Heart right ventricle (tissue), 16 donors: ENCODE results near the gene SLC2A5. TPM values are rescaled to one million over a fixed set of nuclear protein-coding genes. Genes with fewer than 3 reads are reported as not detected.
"Not testable (repeated sequence)": the region's sequence is repeated elsewhere in the genome, so short reads cannot be mapped to it uniquely, and the experiment has no call there.

Experiments
- ATAC-seq, 8 donors: fragments of 200-7000 bp; cut with Tn5 transposase; one replicate each; pipeline ENCODE4 v1.9.1; 2020; ENCODE audit warnings: mild to moderate bottlenecking in 8 of 8, moderate library complexity in 8 of 8, moderate number of reproducible peaks in 1 of 8
- DNase-seq, 2 donors: peaks; one replicate each; pipeline ENCODE4 v3.0.0-alpha.2; 2020
- H3K27ac ChIP-seq, 10 donors: fragments of 200-600 bp; sonication (generic) in 2 of 10; one replicate each; pipeline versions ENCODE4 v1.5.0 to v1.8.0; 2020 to 2022; ENCODE audit warnings: mild to moderate bottlenecking in 3 of 10
- H3K27me3 ChIP-seq, 7 donors: fragments of 200-600 bp; one replicate each; pipeline ENCODE4 v1.8.0; 2021 to 2022; ENCODE audit warnings: mild to moderate bottlenecking in 2 of 7
- H3K36me3 ChIP-seq, 9 donors: fragments of 200-600 bp; sonication (generic) in 1 of 9; one replicate each; pipeline versions ENCODE4 v1.5.0 to v1.8.0; 2020 to 2022; ENCODE audit warnings: mild to moderate bottlenecking in 2 of 9
- H3K4me1 ChIP-seq, 9 donors: fragments of 200-600 bp; sonication (generic) in 1 of 9; one replicate each; pipeline versions ENCODE4 v1.5.0 to v1.8.0; 2020 to 2022; ENCODE audit warnings: mild to moderate bottlenecking in 4 of 9
- H3K4me3 ChIP-seq, 10 donors: fragments of 200-600 bp; sonication (generic) in 2 of 10; one replicate each; pipeline versions ENCODE4 v1.5.0 to v1.8.0; 2020 to 2022; ENCODE audit warnings: mild to moderate bottlenecking in 7 of 10, moderate library complexity in 2 of 10
- H3K9me3 ChIP-seq, 11 donors: fragments of 200-600 bp in 10 of 11; sonication (generic) in 2 of 11; one replicate each; pipeline versions ENCODE4 v1.5.0 to v1.8.0; 2013 to 2022; ENCODE audit warnings: mild to moderate bottlenecking in 2 of 11, control low read depth in 1 of 11, moderate library complexity in 1 of 11
- WGBS, 2 donors: extraction: QIAGEN DNeasy Blood & Tissue Kit; methylation state at CpG; one replicate each; pipeline ENCODE4 v1.1.7; 2013; ENCODE audit warnings: inconsistent platforms in 1 of 2; 5-methylcytosine and 5-hydroxymethylcytosine counted together
- intact Hi-C, 10 donors: fragments of 100-400 bp; cut with DNase I; formaldehyde crosslinking; loops; one replicate each; pipeline versions ENCODE4 v1.11.1 to v1.14.2; 2022
- polyA plus RNA-seq, 2 donors: library from polyadenylated mRNA; stranded (reverse); fragments of 200-250 nt; gene quantifications; one replicate each; pipeline ENCODE4 v1.2.3, GENCODE V29; 2013
- total RNA-seq, 10 donors: library from RNA; stranded (reverse); fragmentation: NEBNext Ultra II Directional in 3 of 10; extraction: Animal tissue kit (Norgen Biotek cat#: 25700) in 3 of 10; gene quantifications; one replicate each; pipeline versions ENCODE4 v1.2.1 to v1.2.4, GENCODE V29; 2021 to 2023
- TF ChIP-seq, protein P1 (sequence below), 9 donors: fragments of 200-600 bp; sonication (generic) in 2 of 9; IDR thresholded peaks; one replicate each; pipeline versions ENCODE4 v1.5.0 to v1.8.0; 2021 to 2022; ENCODE audit warnings: antibody characterized with exemption in 9 of 9, mild to moderate bottlenecking in 5 of 9, moderate library complexity in 1 of 9
- donor health status: Arrhythmogenic right ventricular cardiomyopathy.
- donor health status: ischemic (EF 13 %, LVEDD 7.1; RV severe dilation, severe dysfunction).
- donor health status: healthy with polysubstance abuse.
- donor health status: DM: no; HTN: yes; CAD: no.
- donor health status: DM: no; HTN: no; CAD: no.
- donor health status: ischemic (EF 25% LVEDD 6.9; RV normal size, moderate dysfunction).
- donor health status: ischemic (EF 25% LVEDD 5.7; RV mildly dilated, moderate dysfunction).
- donor health status: healthy.
- donor health status: DM: yes; HTN: yes; CAD: no.
- donor health status: Ischemic cardiomyopathy.
- donor health status: ischemic (EF 35%, LVEDD 5.7; RV mildly dilated, moderate dysfunction).
- donor health status: nonischemic (EF 11% LVEDD 7.7; RV severe dilation, severe dysfunction).
- donor health status: DM: yes; HTN: yes; CAD: no.
- donor health status: PGD.
- donor health status: ischemic (EF 29% LVEDD 5.4; RV normal size, mild dysfunction).
- donor health status: nonischemic (EF 23%, LVEDD 6.1; RV moderate dilation, normal function).

The SLC2A5 gene
- total and polyA plus RNA-seq, 12 donors: 0.39 to 15.6 (median 3.8) TPM

DNA sequence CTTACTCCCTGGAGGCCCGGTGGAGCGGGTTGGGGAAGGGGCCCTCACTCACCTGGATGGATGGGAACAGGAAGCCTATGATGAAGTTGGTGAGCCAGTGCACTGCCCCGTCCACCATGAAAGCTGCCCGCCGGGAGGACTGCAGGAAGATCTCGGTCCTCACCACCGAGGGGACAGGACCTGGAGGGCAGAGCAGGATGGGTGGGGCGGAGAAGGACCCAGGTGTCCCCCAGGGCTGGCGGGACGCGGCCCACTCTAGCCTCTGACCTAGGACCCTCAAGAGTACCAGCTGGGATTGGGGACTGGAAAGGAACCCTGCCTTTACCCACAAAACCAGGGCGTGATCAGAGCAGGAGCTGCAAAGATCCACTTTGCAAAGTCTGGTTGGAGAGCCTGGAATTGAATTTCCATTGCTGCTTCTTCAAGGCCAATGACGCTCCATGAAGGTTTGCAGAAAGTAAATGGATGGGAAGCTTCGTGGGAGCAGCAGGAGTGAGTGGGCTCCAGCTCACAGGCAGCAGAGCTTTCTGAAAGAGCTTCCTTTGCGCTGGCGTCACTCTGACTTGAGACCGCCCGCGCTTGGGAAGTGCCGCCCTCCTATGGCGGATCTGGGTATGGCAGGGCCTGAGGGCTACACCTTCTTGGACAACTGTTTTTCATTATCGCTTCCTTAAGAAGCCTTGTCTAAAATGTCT lies 64.6 kb downstream of the SLC2A5 start:
- Histone ChIP-seq H3K4me1 (peaks cover 0 to 8% (median 0%) of the 10 kb centered on the region in 9 donors), H3K27me3 (no peaks in the 10 kb centered on the region), H3K9me3 (no peaks in the 10 kb centered on the region), H3K27ac (no peak overlapping the region), H3K36me3 (no peaks in the 10 kb centered on the region), H3K4me3 (no peak overlapping the region)
- ATAC-seq (peak; percentile 7 to 88 (median 81)), DNase-seq (peak; percentile 71 to 82)
- 52% methylated on average over 22 of the region's 22 CpGs for WGBS, 2 donors
- intact Hi-C loops: loop anchor here in 9 of 10 donors (1.0 to 10.0 kb wide), 6 partner anchors 78 to 190 kb away; no protein-coding TSS in a partner anchor
- TF ChIP-seq, protein P1, sequence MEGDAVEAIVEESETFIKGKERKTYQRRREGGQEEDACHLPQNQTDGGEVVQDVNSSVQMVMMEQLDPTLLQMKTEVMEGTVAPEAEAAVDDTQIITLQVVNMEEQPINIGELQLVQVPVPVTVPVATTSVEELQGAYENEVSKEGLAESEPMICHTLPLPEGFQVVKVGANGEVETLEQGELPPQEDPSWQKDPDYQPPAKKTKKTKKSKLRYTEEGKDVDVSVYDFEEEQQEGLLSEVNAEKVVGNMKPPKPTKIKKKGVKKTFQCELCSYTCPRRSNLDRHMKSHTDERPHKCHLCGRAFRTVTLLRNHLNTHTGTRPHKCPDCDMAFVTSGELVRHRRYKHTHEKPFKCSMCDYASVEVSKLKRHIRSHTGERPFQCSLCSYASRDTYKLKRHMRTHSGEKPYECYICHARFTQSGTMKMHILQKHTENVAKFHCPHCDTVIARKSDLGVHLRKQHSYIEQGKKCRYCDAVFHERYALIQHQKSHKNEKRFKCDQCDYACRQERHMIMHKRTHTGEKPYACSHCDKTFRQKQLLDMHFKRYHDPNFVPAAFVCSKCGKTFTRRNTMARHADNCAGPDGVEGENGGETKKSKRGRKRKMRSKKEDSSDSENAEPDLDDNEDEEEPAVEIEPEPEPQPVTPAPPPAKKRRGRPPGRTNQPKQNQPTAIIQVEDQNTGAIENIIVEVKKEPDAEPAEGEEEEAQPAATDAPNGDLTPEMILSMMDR (IDR thresholded peaks at IDR 0.05): peak; percentile 75 to 98 (median 96)

DNA sequence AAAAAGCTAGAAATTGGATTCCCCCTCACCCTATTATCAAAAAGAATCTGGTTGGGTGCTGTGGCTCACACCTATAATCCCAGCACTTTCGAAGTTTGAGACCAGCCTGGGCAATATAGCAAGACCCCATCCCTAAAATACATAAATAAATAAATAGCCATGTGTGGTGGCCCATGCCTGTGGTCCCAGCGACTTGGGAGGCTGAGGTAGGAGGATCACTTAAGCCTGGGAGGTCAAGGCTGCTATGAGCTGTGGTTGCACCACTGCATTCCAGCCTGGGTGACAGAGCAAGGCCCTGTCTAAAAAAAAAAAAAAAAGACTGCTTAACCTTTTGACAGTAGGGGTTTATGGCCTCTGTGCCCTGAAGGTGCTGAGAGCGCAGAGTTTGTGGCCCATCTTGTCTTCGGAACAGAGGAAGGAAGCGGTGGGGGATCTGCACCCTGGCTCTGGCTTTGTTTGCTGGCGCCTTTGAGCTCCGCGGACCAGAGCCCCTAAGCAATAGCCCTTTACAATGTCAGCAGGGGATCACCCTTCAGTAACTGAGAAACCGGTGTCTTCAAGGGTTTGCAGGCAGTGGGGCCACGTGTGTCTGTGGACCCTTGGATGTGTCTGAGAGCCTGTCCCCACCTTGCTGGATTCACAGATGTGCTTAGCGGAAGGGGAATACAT lies 65.3 kb downstream of the SLC2A5 start:
- WGBS, 2 donors: 86 to 87% methylated on average over 11 of the region's 11 CpGs
- intact Hi-C loops: loop anchor here in 4 of 10 donors (5.0 to 10.0 kb wide), 3 partner anchors 77 to 191 kb away; no protein-coding TSS in a partner anchor

DNA sequence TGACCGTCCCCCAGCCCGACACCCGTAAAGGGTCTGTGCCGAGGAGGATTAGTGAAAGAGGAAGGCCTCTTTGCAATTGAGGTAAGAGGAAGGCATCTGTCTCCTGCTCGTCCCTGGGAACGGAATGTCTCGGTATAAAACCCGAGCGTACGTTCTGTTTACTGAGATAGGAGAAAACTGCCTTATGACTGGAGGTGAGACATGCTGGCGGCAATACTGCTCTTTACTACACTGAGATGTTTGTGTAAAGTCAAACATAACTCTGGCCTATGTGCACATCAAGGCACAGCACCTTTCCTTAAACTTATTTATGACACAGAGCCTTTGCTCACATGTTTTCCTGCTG lies 67.2 kb downstream of the SLC2A5 start:
- H3K27me3 ChIP-seq, H3K9me3 ChIP-seq, H3K4me1 ChIP-seq, ATAC-seq, H3K4me3 ChIP-seq, H3K36me3 ChIP-seq, DNase-seq, H3K27ac ChIP-seq: not testable (repeated sequence)
- intact Hi-C loops: loop anchor here in 4 of 10 donors (5.0 to 10.0 kb wide), 3 partner anchors 75 to 193 kb away; no protein-coding TSS in a partner anchor
- WGBS, 2 donors: 87 to 91% methylated on average over 11 of the region's 11 CpGs

More for the DNA sequence above, 65.3 kb downstream of the SLC2A5 start:
- TF ChIP-seq, protein P1 (IDR thresholded peaks at IDR 0.05): no peak
- Histone ChIP-seq H3K27ac (no peak overlapping the region), H3K4me3 (no peak overlapping the region), H3K27me3 (no peaks in the 10 kb centered on the region), H3K36me3 (no peaks in the 10 kb centered on the region), H3K9me3 (no peaks in the 10 kb centered on the region), H3K4me1 (peaks cover 0 to 7% (median 0%) of the 10 kb centered on the region in 9 donors)
- ATAC-seq: no peak
- no peak for DNase-seq

DNA sequence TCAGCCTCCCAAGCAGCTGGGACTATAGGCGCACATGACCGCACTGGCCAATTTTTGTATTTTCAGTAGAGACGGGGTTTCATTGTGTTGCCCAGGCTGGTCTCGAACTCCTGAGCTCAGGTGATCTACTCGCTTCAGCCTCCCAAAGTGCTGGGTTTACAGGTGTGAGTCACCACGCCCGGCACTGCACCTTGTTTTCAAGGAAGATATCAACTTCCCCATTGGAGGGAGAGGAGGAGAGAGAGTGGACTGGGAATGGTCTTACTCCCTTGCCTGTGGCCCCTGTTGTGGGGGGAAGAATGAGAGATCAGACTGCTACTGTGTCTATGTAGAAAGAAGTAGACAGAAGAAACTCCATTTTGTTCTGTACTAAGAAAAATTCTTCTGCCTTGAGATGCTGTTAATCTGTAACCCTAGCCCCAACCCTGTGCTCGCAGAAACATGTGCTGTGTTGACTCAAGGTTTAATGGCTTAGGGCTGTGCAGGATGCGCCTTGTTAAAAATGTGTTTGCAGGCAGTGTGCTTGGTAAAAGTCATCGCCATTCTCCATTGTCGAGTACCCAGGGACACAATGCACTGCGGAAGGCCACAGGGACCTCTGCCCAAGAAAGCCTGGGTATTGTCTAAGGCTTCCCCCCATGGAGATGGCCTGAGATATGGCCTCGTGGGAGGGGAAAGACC lies 67.8 kb downstream of the SLC2A5 start:
- H3K4me3 ChIP-seq, H3K9me3 ChIP-seq, H3K4me1 ChIP-seq, ATAC-seq, H3K36me3 ChIP-seq, H3K27ac ChIP-seq, H3K27me3 ChIP-seq, DNase-seq: not testable (repeated sequence)
- WGBS, 2 donors: 92 to 94% methylated on average over 13 of the region's 13 CpGs
- intact Hi-C loops: loop anchor here in 4 of 10 donors (5.0 to 10.0 kb wide), 3 partner anchors 74 to 193 kb away; no protein-coding TSS in a partner anchor

DNA sequence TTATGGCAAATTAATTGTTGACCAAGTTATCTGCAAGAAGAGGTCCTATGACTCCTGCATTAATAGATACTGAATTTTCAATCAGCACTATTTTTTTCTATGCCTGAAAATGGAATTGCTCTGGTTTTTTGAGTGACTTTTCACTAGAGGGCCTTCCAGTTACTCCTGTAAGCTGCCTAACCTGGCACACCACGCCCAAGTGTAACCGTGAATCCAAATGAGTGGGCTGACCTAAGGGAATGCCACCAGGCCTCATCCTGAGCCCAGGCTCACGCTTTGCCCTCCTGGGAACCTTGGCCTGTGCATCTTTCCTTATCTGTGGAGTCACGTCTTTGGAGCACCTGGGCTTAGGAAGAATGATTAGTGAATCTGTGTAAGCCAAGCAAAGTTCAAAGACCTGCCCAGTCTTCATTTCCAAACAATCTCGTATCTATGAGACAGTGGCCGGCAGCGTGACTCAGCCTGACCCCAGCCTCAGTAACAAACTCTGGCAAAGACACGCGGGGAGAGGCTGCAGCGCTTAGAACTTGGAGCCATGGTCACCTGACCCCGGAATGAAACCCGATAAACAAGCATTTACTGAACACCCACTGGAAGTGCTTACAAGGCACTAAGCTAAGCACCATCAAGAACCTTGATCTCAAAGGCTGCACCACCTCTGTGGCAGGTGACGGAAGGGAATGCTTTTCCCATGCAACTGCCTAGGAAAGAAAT lies 75.3 kb downstream of the SLC2A5 start:
- DNase-seq, intact Hi-C loops, H3K4me1 ChIP-seq, H3K36me3 ChIP-seq, H3K9me3 ChIP-seq, ATAC-seq, H3K4me3 ChIP-seq, H3K27me3 ChIP-seq, H3K27ac ChIP-seq: not testable (repeated sequence)
- WGBS, 2 donors: 84 to 86% methylated on average over 12 of the region's 13 CpGs
